ENCODE measurements around the gene IRAK1BP1. TPM values are rescaled to one million over a fixed set of nuclear protein-coding genes. Genes with fewer than 3 reads are reported as not detected.
A peak's percentile ranks its signal among the peaks of the same experiment; 100 is the strongest.

The IRAK1BP1 gene
- total RNA-seq, 2 donors from 2014 or later, result 0.68 to 2.3 TPM

DNA sequence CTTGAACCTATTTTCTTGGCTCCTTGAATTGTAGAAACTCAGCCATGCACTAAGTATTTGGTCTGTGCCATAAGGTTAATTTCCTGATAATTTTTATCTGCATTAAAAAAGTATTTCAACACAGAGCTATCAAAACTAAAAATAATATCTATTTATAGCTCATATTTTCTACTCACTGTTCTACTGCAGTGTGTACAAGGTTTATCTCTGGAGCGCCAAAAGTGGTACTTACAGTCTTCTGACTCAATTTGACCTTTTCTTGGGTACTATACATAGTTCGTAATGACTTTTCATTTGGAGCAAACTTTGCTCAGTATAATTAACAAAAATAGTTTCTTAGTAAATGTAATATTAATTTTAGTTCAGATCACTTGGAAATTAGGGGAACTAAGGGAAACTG lies 69.2 kb downstream of the IRAK1BP1 start:
- Mint-ChIP-seq H3K9me3 (peaks cover 6% of the 10 kb centered on the region in 2 donors), H3K27ac (no peak overlapping the region), H3K36me3 (peaks cover 8 to 17% of the 10 kb centered on the region in 2 donors)
- ATAC-seq (no peak), DNase-seq (ENCODE audit: low spot score in 2 of 2) (no peak)

- ATAC-seq (no peak), DNase-seq (ENCODE audit: low spot score in 2 of 2) (no peak)
- peaks cover 18 to 41% of the 10 kb centered on the region in 2 donors for H3K36me3 Mint-ChIP-seq
- no peaks in the 10 kb centered on the region for H3K9me3 Mint-ChIP-seq
- no peak overlapping the region for H3K27ac Mint-ChIP-seq
Measured at GRCh38 chr6:78942446-78942845, 75.1 kb downstream of the IRAK1BP1 start.

- no peak overlapping the region for H3K27ac Mint-ChIP-seq
- H3K36me3 Mint-ChIP-seq, result peaks cover 38 to 75% of the 10 kb centered on the region in 2 donors
- peaks cover 3 to 14% of the 10 kb centered on the region in 2 donors for H3K9me3 Mint-ChIP-seq
- ATAC-seq (no peak), DNase-seq (ENCODE audit: low spot score in 2 of 2) (no peak)
Measured at GRCh38 chr6:78947529-78947928, 80.2 kb downstream of the IRAK1BP1 start.

DNA sequence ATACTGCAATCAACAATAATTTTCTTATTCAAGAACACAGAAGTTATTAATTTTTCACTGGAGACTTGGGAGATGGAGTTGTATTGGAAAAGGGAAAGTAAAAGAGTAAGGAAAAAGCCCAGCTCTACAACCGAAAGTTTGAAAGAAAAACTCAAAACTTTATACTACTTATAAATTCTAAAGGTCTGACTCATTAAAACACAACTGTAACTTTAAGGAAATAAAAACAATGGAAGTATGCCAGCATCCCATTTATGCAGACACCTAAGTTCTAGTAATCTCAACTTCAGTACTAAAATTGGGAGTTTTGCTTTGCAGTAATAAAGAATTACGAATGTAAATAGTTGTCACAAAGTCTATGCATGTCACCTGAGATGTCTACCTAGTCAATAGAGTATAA lies 80.6 kb downstream of the IRAK1BP1 start:
- ATAC-seq (no peak), DNase-seq (ENCODE audit: low spot score in 2 of 2) (no peak)
- peak overlapping the region in 1 of 2 donors; percentile 40 for H3K27ac Mint-ChIP-seq
- H3K36me3 Mint-ChIP-seq, result peaks cover 42 to 79% of the 10 kb centered on the region in 2 donors
- H3K9me3 Mint-ChIP-seq, result peaks cover 4 to 16% of the 10 kb centered on the region in 2 donors

- ATAC-seq (no peak), DNase-seq (ENCODE audit: low spot score in 2 of 2) (no peak)
- H3K9me3 Mint-ChIP-seq, result peaks cover 4 to 16% of the 10 kb centered on the region in 2 donors
- H3K27ac Mint-ChIP-seq, result no peak overlapping the region
- H3K36me3 Mint-ChIP-seq, result peaks cover 48 to 81% of the 10 kb centered on the region in 2 donors
Measured at GRCh38 chr6:78948785-78949184, 81.4 kb downstream of the IRAK1BP1 start.

GRCh38 chr6:78952362-78952761 lies 85.0 kb downstream of the IRAK1BP1 start:
- ATAC-seq (no peak), DNase-seq (ENCODE audit: low spot score in 2 of 2) (no peak)
- peaks cover 4 to 16% of the 10 kb centered on the region in 2 donors for H3K9me3 Mint-ChIP-seq
- H3K27ac Mint-ChIP-seq, result peak overlapping the region; percentile 32 to 53
- peaks cover 54 to 88% of the 10 kb centered on the region in 2 donors for H3K36me3 Mint-ChIP-seq

Other genes starting within 250 kb of the IRAK1BP1 start
- gene PHIP, start 210.7 kb downstream of the IRAK1BP1 start, total RNA-seq, result 10 to 100 TPM; 26.8 to 37.8 TPM

All from activated naive CD4-positive, alpha-beta T cell treated with anti-CD3 and anti-CD28 coated beads, Interleukin-2, amount 50 U/mL, for 72 hours (primary cell).